Epithelial cell of prostate (primary cell): ENCODE data around the gene GNB1.
A peak's percentile ranks its signal among the peaks of the same experiment; 100 is the strongest.
"Not testable (repeated sequence)": the region's sequence is repeated elsewhere in the genome, so short reads cannot be mapped to it uniquely, and the experiment has no call there.

ENCODE experiments used
- DNase-seq: peaks from one replicate; pipeline ENCODE4 v3.0.0-alpha.2; 2011; ENCODE audit warnings: low read depth, low spot score
- H3K27ac ChIP-seq: fragments of 450-650 bp; 2 replicates; pipeline ENCODE4 v1.5.1; 2017; ENCODE audit warnings: mild to moderate bottlenecking

GNB1 gene

DNA sequence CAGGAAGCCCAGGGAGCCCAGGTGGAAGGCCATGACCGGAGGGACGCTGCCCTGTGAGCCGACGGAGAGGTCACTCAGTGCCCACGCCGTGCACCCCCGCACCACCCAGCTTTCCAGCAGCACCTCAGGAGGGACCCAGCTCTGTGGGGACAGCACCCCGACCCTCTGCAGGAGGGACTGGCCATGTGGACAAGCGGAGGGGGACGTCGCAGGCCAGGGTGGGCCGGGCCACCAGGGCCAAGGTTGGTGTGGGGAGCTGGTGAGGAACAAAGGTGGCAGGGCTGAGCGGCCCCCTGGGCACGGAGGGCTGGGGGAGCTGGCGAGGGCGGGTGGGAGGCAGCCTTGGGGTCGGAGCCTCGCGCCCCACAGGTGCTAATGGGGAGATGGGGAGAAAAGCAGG lies 135.5 kb downstream of the GNB1 start:
- DNase-seq: no peak

DNA sequence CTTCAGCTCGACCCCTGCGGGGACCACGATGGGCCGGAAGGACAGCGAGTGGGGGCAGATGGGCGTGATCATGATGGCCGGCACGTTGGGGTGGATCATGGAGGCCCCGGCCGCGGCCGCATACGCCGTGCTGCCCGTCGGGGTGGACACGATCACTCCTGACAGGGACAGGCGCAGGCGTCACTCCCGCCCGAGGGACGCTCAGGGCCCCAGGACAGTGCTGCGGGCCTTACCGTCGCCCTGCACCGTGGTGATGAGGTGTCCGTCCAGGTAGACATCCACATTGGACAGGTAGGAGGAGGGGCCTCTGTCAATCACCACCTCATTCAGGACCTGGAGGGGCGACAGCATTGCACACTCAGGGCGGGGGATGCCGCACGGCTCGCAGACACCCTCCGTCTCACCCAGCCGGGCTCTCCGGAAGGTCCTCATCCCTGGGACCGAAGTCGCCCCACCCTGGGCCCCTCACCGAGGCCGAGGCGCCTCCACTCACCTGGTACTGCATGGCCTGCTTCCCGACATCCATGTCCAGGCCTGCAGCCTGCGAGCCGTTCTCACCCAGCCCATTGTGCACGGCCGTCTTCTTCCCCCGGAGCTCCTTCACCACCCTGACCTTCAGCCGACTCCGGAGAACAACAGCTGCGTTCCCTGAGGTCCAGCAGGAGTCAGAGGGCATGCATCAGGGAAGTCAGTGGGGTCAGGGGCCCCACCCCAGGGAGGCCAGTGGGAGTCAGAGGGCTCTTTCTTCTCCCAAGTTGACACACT lies 136.7 kb downstream of the GNB1 start:
- DNase-seq: no peak
- H3K27ac ChIP-seq: no peak overlapping the region

More for the DNA sequence above, 135.5 kb downstream of the GNB1 start:
- H3K27ac ChIP-seq: no peak overlapping the region

DNA sequence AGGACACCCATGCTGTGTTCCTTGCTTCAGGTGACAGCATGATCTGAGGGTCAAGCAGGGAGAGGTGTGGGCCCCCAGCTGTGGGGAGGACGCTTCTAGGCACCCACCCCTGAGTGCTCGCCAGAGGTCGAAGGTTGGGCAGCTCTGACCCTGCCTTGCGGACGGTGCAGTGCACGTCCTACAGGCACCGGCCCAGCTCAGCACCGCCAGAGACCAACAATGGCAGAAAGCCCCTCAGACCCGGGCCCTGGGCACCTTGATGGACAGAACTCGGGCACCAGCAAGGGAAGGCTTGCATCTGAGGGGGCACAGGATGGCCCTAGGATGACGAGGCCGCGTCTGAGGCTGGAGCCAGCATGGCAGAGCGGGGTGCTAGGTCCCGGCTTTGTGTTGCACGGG lies 137.3 kb downstream of the GNB1 start:
- no peak overlapping the region for H3K27ac ChIP-seq
- DNase-seq: no peak

DNA sequence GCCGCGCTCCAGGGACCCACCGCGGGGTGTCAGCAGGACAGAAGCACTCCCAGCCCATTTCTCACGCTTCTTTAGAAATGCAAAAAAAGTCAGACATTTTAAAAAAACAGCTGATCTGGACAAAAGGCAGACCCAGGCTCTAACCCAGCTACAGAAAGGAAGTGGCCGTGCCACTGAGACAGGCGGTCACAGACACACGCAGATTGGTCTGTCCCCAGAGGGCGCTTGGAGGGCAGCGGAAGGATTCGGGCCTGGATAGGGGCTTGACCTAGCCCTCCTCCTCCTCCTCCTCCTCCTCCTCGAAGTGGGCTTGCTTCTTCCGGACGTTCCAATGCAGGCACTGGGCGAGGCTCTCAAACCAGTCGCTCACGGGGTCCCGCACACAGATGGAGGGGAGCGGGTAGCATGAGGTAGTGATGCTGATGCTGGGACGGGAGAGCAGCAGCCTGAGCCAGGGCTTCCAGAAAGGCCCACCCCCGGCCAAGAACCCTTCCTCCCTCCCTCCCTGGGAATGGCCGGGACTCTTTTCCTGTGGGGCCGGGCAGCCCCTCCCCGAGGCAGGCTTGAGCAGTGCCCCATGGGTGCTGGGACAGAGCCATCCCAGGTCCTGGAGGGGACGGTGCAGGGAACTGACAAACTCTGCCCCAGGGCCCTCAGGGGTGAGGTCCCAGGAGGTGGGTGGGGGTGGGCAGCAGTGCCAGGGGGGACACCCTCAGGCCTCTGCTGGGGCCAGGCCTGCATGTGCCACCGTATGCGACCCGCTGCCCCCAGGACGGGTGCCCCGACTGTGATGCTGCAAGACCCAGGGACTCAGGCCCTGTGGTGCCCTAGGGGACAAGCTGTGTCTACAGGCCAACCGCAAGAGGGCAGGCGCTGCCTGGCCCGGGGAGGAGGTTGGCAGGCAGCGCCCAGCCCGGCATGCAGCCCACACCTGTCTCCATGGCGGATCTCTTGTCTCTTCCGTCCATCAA lies 138.0 kb downstream of the GNB1 start:
- H3K27ac ChIP-seq: no peak overlapping the region
- DNase-seq: no peak

DNA sequence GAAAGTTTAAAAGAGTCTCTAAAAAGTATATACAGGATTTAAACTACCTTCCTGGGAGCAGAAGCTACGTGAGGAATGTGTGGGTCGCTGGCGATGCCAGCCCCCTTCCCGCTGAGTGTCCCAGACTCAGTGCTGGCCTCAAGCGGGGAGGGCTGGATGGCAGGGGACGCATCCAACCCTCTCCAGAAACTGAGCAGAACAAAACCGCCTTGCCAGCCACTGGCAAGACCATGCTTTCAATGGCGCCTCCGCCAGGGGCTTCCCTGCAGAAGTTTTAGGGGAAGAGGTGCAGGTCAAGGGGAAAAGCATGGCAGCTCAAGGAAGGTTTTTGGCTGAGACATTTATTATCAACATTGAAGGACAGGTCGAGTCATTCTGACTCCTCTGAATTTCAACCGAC lies 138.7 kb downstream of the GNB1 start:
- DNase-seq: no peak
- H3K27ac ChIP-seq: no peak overlapping the region

DNA sequence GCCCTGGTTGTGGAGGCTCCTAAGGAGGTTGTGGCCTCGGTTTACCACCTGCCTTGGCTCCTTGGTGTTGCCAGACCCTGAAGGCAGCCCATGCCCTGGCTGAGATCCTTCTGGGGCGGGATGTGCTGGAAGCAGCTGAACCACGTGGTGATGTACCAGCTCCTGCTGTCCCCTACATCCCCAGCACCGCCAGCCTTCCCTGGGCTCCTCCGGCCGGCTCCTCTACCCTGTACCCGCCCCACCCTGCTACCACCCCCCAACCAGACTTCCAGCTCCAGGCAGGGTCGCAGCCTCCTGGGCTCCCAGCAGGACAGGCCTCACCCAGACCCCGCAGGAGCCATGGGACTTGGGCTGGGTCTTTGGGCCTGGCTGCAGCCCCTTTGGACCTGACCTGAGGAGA lies 140.9 kb downstream of the GNB1 start:
- H3K27ac ChIP-seq, DNase-seq: not testable (repeated sequence)

DNA sequence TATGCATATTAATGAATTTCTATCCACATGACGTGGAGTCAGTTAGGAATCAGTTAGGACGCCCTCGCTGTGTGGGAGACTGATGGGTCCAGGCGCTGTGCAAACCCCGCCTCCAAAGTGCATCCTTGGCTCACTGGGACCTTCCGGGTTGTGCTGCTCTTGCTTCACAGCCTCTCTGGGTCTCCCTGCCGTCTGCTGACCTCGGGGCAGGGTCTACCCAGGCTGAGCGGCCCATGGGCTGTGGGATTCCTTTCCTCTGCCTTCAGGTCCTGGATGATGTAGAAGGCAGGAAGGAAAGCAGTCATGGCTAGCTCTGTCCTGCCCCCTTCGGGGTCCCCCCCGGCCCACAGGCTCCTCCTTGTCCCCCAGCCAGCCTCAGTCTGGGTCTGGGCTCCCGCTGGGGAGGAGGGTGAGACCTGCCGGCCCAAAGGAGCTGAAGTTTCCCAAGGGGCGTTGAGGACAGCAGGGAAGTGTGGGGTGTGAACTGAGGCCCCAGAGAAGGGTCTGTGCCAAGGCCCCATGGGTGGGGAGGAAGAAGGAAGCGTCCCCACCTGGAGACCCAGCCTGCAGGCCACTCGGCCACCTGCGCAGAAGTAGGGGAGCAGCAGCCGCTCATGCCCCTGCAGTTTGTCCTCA lies 142.1 kb downstream of the GNB1 start:
- H3K27ac ChIP-seq: no peak overlapping the region
- no peak for DNase-seq

DNA sequence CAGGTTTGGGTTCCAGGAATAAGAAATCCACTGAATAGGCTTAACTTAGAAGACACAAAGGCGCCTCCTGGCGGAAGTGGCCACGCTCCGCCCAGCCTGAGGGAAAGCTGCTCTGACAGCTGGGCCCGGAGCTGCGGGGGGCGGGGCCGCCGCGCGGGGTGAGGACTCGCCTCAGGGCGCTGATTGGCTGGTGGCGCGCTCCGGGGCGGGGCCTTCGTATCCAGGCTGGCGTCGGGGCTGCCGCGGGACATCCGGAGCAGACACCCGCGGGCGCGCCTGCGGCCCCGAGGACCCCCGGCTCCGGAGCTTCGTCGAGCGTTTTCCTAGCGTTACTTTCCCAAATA lies 144.3 kb downstream of the GNB1 start:
- not testable (repeated sequence) for DNase-seq, H3K27ac ChIP-seq

DNA sequence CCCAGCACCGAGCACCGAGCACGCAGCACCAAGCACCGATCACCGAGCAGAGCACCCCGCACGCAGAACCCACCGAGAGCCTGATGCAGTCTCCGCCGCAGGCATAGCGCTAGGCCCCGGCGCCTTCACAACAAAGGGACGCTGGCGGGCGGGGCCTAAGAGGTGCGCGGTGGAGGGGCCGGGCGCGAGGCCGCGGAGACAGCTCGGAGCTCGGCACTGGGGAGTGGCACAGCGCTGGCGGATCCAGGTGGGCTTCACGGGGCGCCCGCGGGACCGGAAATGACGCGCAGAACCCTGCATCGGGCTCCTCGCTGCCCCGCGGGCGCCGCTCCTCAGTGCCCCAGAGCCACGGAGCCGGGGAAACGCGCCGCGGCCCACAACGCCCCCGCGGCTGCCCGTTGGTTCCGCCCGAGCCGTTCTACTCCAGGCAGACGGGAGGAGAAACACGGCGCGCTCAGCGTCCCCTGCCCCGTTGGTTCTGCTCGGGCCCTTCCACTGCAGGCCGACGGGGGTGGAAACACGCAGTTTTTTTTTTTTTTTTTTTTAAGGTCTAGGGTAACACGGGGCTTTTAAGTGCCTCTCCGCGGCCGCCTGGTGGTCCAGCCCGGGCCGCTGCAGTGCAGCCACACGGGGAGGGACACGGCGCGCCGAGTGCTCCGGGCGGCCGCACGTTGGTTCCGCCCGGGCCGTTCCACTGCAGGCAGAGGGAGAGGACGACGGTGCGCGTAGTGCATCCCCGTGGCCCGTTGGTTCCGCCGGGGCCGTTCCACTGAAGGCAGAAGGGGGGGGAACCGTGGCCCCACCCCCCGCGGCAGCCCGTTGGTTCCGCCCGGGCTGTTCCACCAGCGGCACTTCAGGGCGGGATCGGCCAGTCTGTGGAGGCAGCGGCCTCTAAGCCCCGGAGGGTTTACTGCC lies 145.0 kb downstream of the GNB1 start:
- not testable (repeated sequence) for DNase-seq, H3K27ac ChIP-seq

DNA sequence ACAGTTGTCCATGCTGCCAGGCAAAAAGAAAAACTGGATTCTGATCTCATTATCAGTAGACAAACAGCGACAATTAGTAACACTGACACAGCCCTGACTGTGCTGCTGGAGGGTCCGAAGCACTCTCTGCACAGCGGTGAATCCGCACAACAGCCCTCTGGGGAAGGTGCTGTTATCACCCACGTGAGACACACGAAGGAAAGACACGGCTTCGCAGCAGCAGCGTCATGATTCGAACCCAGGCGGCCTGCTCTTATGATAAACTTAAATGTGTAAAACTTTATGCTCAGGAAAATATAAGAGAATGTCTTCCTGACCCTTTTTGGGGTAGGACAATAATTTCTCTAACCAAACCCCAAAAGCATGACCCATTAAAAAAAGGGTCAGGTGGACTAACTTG lies 148.4 kb downstream of the GNB1 start:
- H3K27ac ChIP-seq, DNase-seq: not testable (repeated sequence)

DNA sequence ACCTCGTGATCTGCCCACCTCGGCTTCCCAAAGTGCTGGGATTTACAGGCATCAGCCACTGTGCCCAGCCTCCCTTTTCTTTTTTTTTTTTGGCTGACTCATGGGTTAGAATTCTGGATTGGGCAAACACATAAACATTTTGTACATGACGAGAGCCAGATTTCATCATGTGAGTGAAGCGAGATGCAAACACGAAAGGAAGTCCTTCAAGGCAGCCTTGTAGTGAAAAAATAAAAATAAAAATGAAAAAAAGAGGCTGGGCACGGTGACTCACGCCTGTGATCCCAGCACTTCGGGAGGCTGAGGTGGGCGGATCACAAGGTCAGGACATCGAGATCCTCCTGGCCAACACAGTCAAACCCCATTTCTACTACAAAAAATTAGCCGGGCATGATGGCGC lies 149.9 kb downstream of the GNB1 start:
- peak; percentile 55 for DNase-seq
- peak overlapping the region; percentile 86 for H3K27ac ChIP-seq

DNA sequence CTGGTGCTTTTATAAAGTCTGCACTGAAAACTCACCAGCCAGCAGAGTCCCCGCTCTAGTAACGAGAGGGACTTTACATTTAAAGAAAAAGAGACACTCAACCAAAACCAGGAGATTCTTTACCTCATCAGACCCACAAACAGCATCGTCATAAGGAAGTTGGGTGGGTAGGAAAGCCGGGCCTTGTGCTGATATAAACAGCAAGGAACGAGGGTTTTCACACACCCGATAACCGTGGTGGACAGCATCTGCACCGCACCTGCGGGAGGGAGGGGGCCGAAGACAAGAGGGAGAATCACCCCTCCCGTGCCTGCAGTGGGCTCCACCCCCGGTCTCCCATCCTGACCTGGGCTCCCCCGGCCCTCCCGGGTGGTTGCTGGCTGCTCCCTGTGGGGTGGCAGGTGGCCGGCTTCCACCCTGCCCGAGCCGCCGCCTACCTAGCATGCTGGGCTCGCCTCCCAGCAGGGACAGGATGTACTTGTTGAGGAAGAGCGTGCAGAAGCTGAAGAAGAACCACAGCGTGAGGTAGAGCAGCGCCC lies 152.0 kb downstream of the GNB1 start:
- DNase-seq, H3K27ac ChIP-seq: not testable (repeated sequence)

DNA sequence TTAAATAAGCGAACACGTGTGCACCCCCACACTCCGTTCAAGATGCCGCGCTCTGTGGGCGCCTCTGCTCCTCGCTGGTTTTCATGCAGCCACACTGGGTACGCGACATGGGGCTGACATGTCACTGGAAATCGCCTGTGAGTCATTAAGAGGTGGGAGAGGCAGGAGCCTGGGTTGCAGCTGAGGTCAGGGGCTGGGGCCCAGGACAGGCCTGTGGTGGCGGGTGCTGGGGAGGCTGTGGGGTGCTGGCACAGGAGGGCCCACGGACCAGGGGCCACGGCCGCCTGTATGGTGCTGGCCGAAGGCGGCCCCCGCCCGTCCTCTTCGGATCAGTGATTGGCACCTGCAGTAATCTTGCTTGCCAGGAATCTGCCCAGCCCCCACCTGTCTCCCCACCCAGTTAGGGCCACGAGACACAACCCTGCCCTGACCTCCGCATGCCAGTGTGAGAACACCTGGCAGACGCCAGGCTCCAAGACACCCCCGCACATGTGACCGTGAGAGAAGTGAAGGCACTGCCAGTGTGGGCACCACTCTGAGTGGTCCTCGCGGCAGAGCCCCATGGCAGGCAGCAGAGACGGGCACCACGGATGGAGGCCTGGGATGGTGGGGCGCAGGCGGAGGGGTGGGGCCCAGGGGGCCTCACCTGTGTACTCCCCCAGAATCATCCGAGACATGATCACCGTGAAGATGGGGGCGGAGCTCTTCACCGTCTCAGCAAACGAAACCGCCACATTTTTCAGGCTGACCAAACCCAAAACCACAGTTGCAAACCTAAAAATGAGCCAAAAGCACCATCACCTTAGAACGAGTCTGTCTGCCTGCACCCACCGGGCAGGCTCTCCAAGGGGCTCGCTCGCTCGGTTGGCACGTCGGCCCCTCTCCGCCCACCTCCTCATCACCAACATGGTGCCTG lies 153.0 kb downstream of the GNB1 start:
- DNase-seq, H3K27ac ChIP-seq: not testable (repeated sequence)
